GM18498 (cell line): ENCODE results near the gene HMOX1.
"Not testable (repeated sequence)": the region's sequence is repeated elsewhere in the genome, so short reads cannot be mapped to it uniquely, and the experiment has no call there.

Experiments used
- ATAC-seq: cut with Tn5 transposase; IDR thresholded peaks from one replicate; pipeline ENCODE4 v1.9.1; 2021; ENCODE audit warnings: mild to moderate bottlenecking, moderate library complexity; ENCODE audit not compliant: unreplicated experiment

Gene HMOX1

GRCh38 chr22:35378621-35379020, 2.3 kb upstream of the HMOX1 start:
- ATAC-seq = no peak

GRCh38 chr22:35379146-35379993, 1.5 kb upstream of the HMOX1 start:
- ATAC-seq = no peak

- no peak for ATAC-seq
Observed at GRCh38 chr22:35380013-35380412, 883 bp upstream of the HMOX1 start.

GRCh38 chr22:35381424-35382009, 621 bp downstream of the HMOX1 start:
- no peak for ATAC-seq

- no peak for ATAC-seq
Observed at GRCh38 chr22:35383679-35384071, 2.8 kb downstream of the HMOX1 start.

DNA sequence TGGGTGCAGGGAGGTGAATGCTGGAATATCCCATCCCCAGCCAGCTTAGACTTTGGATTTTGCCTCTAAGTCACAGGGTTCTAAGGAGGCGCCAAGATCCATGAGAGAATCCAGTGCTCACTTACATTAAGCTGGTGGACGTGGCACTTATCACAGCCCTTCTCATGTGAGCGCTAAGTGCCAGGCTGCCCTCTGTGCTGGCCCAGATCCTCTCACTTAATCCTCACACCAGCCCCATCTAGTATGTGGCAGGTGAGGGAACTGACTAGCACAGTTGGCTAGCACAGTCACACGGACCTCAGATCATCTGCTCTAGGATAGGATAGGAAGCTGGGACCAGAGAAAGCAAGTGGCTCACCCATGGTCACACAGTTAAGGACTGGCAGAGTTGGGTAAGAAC, 3.6 kb downstream of the HMOX1 start:
- ATAC-seq = no peak

GRCh38 chr22:35384975-35385588, 4.2 kb downstream of the HMOX1 start:
- ATAC-seq = no peak

GRCh38 chr22:35386670-35387288, 5.9 kb downstream of the HMOX1 start:
- ATAC-seq = no peak

DNA sequence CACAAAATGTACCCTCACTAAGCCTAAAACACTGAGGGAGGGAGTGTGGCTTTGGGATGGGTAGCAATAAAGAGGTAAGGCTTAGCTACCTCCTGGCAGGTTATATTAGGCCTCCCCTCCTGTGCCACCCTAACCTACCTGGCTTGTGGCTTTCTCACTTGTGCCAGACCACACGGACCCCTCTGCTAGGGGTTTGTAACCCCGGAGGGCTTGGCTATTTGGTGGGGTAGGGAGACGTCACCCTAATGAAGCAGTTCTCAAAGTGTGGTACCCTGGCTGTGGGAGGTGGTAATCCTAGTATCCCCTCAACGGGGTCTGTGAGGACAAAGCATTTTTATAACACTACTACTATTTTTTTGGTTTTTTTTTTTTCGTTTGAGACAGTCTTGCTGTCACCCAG, 10.0 kb downstream of the HMOX1 start:
- no peak for ATAC-seq

- no peak for ATAC-seq
Observed at GRCh38 chr22:35392357-35392756, 11.5 kb downstream of the HMOX1 start.

GRCh38 chr22:35393116-35394010, 12.5 kb downstream of the HMOX1 start:
- ATAC-seq = no peak

- ATAC-seq = no peak
Observed at GRCh38 chr22:35394011-35394312, 13.1 kb downstream of the HMOX1 start.

- no peak for ATAC-seq
Observed at GRCh38 chr22:35394810-35395563, 14.1 kb downstream of the HMOX1 start.

DNA sequence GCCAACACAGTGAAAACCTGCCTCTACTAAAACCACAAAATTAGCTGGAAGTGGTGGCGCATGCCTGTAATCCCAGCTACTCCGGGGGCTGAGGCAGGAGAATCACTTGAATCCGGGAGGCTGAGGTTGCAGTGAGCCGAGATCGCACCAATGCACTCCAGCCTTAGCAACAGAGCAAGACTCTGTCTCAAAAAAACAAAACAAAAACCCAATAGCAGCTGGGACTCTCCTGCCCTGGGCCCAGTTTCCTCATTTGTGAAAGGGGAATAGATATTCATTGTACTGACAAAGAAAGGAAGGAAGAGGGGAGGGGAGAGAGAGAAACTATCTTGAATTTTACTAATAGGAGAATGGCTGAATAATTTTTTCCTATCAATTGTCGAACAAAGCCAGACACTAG, 15.7 kb downstream of the HMOX1 start:
- ATAC-seq = not testable (repeated sequence)

DNA sequence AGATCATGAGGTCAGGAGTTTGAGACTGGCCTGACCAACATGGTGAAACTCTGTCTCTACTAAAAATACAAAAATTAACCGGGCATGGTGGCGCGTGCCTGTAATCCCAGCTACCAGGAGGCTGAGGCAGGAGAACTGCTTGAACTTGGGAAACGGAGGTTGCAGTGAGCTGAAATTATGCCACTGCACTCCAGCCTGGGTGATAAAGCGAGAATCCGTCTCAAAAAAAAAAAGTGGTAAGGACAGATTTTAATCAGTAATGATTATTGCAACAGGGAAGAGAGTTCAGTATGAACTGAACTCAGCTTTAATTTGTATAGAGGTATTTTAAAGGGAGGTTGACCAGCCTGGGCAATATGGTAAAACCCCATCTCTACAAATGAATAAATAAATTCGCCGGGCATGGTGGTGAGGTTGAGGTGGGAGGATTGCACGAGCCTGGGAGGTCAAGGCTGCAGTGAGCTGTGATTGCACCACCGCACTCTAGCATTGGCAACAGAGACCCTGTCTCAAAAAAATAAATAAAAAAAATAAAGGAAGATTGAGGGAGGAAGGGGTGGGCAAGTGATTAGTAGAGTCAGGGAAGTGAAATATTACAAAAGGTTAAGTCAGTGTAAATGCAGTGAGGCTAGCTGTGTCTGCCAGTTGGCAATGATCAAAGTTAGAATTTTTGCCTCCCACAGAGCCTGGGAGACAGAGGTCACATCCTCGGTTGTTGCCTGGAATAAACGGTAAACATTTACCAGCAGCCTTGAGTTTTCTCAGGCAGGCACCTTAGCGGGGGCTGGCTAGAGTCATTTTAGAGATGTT, 16.4 kb downstream of the HMOX1 start:
- ATAC-seq = no peak

DNA sequence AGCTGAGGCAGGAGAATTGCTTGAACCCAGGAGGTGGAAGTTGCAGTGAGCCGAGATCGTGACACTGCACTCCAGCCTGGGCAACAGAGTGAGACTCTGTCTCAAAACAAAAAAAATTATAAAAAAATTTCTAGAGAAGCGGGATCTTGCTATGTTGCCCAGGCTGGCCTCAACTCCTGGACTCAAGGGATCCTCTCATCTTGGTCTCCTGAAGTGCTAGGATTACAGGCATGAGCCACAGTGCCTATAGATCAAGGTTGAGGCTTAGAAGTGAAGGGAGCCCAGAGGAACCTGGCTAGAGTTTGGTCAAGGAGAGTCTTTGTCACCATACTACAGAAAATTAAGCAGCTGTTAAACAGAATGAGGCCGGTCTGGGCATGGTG, 17.7 kb downstream of the HMOX1 start:
- no peak for ATAC-seq

DNA sequence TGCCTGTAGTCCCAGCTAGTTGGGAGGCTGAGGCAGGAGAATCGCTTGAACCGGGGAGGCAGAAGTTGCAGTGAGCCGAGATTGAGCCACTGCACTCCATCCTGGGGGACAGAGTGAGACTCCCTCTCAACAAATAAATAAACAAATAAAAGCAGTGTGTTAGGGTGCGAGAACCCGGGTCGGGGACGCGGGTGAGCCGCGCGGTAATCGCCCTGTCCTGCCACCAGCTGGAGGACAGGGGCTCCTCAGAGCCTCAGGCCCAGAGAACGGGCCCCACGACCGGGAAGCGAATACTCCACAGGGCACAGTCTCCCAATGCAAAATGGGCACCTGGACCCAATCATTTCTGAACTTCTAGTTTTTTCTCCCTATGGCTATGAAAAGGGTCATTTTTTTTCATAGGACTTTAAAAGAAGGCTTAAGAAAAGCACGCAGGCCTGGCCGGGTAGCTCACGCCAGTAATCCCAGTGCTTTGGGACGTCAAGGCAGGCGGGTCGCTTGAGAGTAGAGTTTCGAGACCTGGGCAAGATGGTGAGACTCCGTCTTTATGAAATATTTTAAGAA, 18.3 kb downstream of the HMOX1 start:
- ATAC-seq = no peak

GRCh38 chr22:35399678-35400500, 19.0 kb downstream of the HMOX1 start, which contains the start of gene MCM5:
Gene MCM5 (plus strand): TSS chr22:35400140. CDS start chr22:35400439, 299 bp downstream.
- ATAC-seq = peak; percentile 91
